Endothelial cell of umbilical vein (primary cell): ENCODE results near the gene NSMCE1.

Source experiments
- CTCF ChIP-seq, 2 donors: IDR thresholded peaks; 1 replicate in 1 of 2; 2 replicates in 1 of 2; pipeline ENCODE4 v1.5.1; 2011; ENCODE audit warnings: low read length in 2 of 2, mild to moderate bottlenecking in 2 of 2, moderate library complexity in 2 of 2, control low read depth in 1 of 2, inconsistent platforms in 1 of 2, low read depth in 1 of 2; ENCODE audit not compliant: insufficient read depth in 1 of 2; ENCODE audit errors: extremely low read depth in 1 of 2
- EZH2 ChIP-seq: IDR thresholded peaks from 2 replicates; pipeline ENCODE4 v1.6.1; 2012; ENCODE audit warnings: borderline replicate concordance, low read depth, mild to moderate bottlenecking, moderate library complexity, low read length, inconsistent platforms; ENCODE audit not compliant: severe bottlenecking
- JUN ChIP-seq: IDR thresholded peaks from 2 replicates; pipeline ENCODE4 v1.6.1; 2011; ENCODE audit warnings: borderline replicate concordance, low read depth; ENCODE audit not compliant: insufficient read length, insufficient read depth
- POLR2AphosphoS5 ChIP-seq: IDR thresholded peaks from 2 replicates; pipeline ENCODE4 v1.6.1; 2012; ENCODE audit warnings: low read depth, mild to moderate bottlenecking, control low read depth, low read length, moderate library complexity; ENCODE audit not compliant: insufficient read depth

DNA sequence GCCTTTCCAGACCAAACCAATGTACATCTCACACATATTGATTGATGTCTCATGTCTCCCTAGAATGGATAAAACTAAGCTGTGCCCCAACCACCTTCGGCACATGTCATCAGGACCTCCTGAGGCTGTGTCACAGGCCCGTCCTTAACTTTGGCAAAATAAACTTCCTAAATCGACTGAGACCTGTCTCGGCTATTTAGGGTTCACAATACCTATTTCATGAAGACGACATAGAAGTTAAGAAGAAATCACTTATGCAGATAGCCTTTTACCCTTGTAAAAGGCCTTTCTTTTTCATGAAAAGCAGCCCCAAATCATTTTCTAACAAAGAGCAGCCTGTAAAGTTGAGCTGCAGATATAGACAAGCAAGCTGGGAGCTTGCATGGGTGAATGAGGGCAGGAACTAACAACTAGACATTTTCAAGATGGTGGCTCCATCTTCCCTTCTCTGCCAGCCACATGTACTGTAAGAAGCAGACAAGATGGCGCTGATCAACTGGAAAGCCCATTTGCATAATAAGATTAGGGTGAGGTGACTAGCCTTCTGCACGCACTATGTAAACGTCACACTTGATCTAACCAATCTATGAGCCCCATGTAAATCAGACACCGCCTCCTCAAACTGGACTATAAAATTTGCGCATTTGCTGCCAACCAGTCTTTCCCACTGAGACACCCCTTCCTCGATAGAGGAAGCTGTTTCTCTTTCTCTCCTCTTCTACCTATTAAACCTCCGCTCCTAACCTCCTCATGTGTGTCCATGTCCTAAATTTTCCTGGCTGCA lies 69.9 kb downstream of the NSMCE1 start:
- TF ChIP-seq CTCF (IDR thresholded peaks at IDR 0.05; ENCODE audit: extremely low read depth in 1 of 2, insufficient read depth in 1 of 2, low read depth in 1 of 2, low read length in 2 of 2) = no peak
- no peak for TF ChIP-seq POLR2AphosphoS5
- TF ChIP-seq EZH2 = no peak
- TF ChIP-seq JUN = no peak
